ENCODE data around the gene ACOT2.
"Not testable (repeated sequence)": the region's sequence is repeated elsewhere in the genome, so short reads cannot be mapped to it uniquely, and the experiment has no call there.

Gene ACOT2, protein sequence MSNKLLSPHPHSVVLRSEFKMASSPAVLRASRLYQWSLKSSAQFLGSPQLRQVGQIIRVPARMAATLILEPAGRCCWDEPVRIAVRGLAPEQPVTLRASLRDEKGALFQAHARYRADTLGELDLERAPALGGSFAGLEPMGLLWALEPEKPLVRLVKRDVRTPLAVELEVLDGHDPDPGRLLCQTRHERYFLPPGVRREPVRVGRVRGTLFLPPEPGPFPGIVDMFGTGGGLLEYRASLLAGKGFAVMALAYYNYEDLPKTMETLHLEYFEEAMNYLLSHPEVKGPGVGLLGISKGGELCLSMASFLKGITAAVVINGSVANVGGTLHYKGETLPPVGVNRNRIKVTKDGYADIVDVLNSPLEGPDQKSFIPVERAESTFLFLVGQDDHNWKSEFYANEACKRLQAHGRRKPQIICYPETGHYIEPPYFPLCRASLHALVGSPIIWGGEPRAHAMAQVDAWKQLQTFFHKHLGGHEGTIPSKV

DNA sequence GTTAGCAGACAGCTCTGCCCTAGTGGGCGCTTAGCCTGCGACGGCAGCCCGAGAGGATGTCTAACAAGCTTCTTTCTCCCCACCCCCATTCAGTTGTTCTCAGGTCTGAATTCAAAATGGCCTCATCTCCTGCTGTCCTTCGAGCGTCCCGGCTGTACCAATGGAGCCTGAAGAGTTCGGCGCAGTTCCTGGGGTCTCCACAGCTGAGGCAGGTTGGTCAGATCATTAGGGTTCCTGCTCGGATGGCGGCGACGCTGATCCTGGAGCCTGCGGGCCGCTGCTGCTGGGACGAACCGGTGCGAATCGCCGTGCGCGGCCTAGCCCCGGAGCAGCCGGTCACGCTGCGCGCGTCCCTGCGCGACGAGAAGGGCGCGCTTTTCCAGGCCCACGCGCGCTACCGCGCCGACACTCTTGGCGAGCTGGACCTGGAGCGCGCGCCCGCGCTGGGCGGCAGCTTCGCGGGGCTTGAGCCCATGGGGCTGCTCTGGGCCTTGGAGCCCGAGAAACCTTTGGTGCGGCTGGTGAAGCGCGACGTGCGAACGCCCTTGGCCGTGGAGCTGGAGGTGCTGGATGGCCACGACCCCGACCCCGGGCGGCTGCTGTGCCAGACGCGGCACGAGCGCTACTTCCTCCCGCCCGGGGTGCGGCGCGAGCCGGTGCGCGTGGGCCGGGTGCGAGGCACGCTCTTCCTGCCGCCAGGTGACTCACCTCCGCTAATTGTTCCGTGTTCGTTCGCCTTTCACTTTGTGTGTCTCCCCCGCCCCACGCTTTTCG lies at the start of gene ACOT2:
Gene ACOT2, plus strand, starts transcription at position 29 of the 774 bp plus-strand sequence. Its CDS starts 28 bp downstream, at position 57.
- peak; percentile 90 for DNase-seq

DNA sequence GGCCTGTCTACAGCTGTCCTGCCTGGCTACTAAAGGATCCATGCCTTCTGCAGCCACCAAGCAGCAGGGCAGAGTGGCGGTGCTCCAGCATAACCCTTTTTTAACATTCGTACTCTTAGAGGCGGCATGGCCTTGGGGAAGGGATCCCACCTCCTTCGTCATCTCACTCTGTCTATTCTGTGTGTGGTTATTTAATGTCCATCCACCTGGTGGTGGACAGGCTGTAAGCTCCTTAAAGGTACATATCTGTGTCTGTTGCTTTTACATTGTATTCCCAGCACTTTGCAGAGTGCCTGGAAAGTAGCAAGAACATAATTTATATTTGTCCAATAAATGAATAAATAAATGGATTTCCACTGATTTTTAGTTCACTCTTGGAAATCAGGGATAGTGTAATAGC lies 47.8 kb upstream of the ACOT2 start:
- no peak for DNase-seq

DNA sequence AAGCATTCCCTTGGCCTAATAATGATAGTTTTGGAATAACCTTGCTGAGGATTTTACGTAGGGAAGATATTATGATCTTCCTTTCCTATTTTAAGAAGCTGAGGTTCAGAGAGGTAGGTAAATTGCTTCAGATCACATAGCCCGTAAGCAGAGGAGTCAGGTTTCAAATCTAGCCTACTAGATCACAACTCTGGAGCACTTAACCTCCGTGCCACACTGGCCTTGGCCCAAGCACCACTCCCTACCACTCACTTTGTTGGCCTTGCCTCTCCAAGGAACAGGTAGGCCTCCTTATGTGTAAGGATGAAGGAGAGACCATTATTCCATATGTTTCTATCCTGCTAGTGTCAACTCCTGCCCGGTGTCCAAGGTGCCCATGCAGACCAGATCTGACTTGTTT lies 44.5 kb upstream of the ACOT2 start:
- no peak for DNase-seq

DNA sequence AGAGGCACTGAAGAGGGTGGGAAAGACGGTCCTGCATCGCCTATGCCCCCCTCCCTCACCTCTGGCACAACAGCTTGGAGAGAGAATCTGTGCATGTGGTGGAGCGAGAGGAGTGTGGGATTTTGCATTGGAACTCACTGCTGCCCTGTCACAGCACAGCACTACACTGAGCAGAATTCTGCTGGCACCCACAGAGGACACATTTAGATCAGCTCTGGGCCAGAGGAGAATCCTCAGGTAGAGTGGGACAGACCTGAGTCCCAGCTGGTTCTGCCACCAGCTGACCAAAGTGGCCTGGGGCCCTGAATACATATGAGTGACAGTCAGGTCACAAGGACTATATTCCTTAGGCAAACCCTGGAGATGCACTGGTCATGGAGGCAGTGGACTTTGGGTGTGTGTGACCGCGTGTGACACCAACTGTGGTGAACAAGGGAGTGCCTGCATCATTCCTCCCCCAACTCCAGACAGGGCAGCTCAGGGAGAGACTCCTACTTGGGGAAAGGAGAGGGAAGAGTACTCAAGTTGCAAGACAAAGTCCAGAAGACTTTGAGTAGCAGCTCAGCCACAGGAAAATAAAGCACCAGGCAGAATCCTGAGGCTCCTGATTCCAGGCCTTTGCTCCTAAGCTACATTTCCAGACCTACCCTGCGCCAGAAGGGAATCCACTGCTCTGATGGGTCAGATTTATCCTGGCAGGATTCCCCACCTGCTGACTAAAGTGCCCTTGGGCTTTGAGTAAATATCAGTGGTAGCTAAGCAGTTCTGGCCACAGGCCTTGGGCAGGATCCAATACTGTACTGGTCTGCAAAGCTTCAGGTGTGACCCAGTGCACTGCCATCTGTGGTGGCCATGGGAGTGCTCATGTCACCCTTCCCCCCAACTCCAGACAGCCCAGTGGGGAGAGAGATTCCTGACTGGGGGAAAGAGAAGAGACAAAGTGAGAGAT lies 42.7 kb upstream of the ACOT2 start:
- no peak for DNase-seq

DNA sequence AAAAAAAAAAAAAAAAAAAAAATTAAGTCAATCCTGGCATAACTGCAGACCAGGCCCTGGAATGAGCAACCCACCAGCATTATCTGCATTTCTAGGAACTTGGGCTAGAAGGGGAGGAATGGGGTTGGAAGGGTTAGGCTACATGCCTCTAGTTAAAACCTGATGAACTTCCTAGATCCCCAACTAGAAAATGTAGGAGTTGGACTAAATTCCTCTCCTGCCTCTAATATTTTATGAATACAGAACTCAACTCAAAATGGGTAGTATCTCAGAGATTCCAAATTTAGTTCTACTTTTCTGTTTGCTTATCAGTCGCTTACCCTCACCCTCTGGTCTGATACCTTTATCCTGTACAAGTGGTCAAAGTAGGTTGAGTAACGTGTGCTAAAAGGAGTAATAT lies 39.7 kb upstream of the ACOT2 start:
- not testable (repeated sequence) for DNase-seq

DNA sequence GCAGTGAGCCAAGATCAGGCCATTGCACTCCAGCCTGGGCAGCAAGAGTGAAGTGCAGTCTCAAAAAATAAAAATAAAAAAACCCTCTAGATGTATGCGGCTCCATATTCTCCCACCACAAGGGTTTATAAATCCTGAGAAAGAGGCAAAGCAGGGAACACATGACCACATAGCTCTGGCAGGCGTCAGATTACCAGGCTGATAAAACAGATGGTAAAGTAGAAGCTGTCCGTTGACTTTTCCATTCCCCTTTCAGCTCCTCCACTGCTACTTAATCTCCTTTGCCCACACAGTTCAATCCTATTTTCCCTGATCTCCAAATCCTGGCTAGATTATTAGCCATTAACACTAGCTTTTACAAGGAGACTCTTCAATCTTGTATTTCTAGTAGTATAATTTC lies 37.0 kb upstream of the ACOT2 start:
- peak; percentile 9 for DNase-seq

DNA sequence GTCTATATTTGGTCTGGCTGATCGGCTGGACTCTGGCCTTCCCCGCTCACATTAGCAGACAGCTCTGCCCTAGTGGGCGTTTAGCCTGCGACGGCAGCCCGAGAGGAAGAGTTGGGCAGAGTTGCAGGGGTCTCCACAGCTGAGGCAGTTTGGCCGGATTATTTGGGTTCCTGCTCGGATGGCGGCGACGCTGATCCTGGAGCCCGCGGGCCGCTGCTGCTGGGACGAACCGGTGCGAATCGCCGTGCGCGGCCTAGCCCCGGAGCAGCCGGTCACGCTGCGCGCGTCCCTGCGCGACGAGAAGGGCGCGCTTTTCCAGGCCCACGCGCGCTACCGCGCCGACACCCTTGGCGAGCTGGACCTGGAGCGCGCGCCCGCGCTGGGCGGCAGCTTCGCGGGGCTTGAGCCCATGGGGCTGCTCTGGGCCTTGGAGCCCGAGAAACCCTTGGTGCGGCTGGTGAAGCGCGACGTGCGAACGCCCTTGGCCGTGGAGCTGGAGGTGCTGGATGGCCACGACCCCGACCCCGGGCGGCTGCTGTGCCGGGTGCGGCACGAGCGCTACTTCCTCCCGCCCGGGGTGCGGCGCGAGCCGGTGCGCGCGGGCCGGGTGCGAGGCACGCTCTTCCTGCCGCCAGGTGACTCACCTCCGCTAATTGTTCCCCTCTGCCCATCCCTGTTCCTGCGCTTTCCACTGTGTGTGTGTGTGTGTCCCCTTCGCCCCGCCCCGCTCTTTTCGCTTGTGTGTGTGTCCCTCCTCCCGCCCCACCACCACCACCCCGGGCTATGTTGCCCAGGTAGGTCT lies 31.6 kb upstream of the ACOT2 start:
- not testable (repeated sequence) for DNase-seq

DNA sequence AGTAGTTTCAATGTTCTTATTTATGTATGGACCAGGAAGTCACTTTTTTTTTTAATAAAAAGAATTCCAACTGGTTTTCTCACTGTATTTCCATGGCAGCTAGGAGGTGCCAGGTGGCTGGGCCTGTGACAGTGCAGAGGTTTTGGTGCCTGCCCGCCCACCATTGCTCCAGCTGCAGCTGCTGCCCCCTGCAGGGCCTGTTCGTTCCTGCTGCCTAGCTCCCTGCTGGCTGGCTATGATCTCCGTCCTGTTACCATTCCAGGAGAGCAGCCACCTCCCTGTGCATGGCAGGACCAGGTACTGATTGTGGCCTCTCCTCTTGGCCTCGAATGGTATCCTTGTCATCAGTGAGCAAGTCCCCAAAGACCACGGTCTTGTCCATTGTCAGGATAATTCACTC lies 30.0 kb upstream of the ACOT2 start:
- DNase-seq, result not testable (repeated sequence)

DNA sequence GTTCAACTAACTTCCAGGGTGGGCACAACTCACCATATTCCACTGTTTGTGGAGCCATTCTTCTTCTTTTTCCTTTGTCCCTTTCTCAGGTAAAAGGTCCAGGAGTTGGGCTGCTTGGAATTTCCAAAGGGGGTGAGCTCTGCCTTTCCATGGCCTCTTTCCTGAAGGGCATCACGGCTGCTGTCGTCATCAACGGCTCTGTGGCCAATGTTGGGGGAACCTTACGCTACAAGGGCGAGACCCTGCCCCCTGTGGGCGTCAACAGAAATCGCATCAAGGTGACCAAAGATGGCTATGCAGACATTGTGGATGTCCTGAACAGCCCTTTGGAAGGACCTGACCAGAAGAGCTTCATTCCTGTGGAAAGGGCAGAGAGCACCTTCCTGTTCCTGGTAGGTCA lies 26.1 kb upstream of the ACOT2 start:
- DNase-seq, result not testable (repeated sequence)

DNA sequence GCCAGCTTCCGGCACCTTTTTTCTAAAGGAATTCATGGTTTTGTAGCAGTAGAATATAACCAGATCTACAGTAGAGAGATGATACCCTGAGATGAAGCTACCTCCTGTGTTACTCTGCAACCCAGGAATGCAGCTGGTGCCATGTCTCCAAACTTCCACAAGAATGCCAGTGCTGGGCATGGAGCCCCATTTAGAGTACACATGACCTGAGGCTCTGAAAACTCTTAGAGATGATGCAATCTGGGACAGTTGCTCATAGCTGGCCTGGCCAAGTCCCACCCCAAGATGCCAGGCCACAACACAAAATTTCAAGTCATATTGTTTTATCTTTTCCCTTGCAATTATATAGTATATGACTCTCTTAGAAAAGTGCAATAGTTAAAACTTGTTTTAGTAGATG lies 23.7 kb upstream of the ACOT2 start:
- not testable (repeated sequence) for DNase-seq

DNA sequence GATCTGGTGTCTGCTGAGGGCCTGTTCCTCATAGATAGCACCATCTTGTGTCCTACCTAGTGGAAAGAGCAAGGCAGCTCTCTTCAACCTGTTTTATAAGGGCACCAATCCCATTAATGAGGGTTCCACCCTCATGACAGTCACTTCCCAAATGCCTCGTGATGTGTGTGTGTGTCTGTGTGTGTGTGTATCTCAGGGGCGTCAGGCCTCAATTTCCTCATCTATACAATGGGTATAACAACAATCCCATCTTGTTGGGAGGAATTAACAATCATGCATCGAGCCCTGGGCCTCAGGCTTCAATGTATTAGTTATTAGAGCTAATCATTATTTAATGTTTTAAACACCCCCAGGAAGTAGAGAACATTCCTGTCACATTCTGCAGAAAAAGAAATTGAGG lies 19.9 kb upstream of the ACOT2 start:
- not testable (repeated sequence) for DNase-seq

DNA sequence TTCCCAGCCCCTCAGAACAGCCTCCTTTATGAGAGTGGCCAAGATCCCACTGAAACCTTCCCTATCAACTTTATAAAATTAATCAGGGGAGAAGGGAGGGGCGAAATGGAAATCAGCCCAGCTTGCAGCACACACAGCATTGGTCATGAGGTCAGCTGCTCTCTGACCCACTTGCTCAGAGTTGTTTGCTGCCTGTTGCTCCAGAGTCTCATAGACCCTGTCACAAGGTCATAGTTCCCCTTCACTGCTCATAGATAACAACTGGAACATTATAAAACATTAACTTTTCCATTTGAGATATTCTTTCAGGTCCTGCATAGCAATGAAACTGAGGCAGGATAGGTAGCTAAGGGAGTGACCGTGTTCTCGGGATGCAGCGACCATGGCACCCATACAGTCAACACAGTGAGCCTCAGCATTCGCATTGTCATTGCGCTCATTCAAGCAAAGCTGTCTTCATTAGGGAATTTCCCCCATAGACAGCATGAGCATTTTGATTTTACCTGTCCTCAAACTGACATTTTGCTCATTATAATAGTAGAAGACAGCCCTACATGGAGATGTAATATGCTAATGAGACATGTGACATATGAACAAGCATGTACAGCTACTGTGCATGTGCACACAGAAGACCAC lies 19.0 kb upstream of the ACOT2 start:
- DNase-seq, result not testable (repeated sequence)

DNA sequence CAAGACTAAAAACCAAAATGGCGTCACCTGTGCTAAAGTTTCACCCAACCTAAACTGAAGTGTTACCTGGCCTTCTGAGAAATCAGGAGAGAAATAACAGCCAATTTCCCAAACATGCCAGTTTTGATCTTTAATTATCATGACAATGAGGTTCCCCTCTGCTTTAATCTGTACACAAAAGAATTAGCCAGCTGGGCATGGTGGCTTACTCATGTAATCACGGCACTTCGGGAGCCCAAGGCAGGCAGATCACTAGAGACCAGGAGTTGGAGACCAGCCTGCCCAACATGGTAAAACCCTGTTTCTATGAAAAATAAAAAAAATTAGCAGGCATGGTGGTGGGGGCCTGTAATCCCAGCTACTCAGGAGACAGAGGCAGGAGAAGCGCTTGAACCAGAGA lies 15.2 kb upstream of the ACOT2 start:
- DNase-seq, result no peak

DNA sequence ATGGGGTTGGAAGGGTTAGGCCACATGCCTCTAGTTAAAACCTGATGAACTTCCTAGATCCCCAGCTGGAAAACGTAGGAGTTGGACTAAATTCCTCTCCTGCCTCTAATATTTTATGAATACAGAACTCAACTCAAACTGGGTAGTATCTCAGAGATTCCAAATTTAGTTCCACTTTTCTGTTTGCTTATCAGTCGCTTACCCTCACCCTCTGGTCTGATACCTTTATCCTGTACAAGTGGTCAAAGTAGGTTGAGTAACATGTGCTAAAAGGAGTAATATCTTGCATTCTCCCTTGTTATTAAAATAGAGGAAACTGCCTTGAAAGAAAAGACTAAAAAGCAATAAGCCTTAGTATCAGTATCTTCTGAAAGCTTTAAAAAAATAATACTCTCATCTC lies 11.8 kb upstream of the ACOT2 start:
- DNase-seq, result not testable (repeated sequence)

DNA sequence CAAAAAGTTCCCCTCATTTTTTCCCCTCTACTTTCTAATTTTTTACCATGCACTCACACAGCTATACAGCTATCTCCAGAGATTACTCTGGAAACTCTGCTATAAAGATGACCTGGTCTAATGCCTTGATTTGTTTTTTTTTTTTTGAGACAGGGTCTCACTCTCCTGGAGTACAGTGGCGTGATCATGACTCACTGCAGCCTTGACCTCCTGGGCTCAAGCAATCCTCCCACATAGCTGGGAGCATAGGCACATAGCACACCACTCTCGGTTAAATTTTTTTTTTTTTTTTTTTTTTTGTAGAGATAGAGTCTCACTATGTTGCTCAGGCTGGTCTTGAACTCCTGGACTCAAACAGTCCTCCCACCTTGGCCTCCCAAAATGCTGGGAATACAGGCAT lies 10.8 kb upstream of the ACOT2 start:
- not testable (repeated sequence) for DNase-seq

DNA sequence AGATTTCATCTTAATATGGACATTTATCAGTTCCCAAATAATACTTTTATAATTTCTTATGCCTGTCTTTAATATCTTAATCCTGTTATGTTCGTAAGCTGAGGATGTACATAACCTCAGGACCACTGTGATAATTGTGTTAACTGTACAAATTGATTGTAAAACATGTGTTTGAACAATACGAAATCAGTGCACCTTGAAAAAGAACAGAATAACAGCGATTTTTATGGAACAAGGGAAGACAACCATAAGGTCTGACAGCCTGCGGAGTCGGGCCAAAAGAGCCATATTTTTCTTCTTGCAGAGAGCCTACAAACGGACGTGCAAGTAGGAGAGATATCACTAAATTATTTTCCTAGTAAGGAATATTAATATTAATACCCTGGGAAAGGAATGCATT lies 6.8 kb upstream of the ACOT2 start:
- not testable (repeated sequence) for DNase-seq

DNA sequence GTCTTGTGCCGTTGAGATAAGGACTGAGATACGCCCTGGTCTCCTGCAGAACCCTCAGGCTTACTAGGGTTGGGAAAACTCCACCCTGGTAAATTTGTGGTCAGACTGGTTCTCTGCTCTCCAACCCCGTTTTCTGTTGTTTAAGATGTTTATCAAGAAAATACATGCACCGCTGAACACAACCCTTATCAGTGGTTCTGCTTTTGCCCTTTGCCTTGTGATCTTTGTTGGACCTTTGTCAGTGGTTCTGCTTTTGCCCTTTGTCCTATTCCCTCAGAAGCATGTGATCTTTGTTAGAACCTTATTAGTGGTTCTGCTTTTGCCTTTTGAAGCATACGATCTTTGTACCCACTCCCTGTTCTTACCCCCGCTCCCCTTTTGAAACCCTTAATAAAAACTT lies 6.3 kb upstream of the ACOT2 start:
- DNase-seq, result not testable (repeated sequence)

DNA sequence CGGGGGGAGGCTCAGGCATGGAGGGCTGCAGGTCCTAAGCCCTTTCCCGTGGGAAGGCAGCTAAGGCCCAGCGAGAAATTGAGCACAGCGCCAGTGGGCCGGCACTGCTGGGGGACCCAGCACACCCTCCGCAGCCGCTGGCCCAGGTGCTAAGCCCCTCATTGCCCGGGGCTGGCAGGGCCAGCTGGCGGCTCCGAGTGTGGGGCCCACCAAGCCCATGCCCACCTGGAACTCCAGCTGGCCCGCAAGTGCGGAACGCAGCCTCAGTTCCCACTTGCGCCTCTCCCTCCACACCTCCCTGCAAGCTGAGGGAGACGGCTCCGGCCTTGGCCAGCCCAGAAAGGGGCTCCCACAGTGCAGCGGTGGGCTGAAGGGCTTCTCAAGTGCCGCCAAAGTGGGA lies 2.6 kb upstream of the ACOT2 start:
- DNase-seq, result not testable (repeated sequence)

DNA sequence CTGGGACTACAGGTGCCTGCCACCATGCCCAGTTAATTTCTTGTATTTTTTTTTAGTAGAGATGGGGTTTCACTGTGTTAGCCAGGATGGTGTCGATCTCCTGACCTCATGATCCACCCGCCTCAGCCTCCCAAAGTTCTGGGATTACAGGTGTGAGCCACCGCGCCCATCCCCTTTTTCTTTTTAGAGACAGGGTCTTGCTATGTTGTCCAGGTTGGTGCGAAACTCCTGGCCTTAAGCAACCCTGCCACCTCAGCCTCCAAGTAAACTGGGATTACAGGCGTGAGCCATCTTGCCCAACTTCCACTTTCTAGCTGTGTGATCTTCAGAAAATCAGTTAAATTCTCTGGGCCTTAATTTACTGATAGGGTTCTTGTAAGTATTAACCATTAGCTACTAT lies 2.1 kb upstream of the ACOT2 start:
- not testable (repeated sequence) for DNase-seq

DNA sequence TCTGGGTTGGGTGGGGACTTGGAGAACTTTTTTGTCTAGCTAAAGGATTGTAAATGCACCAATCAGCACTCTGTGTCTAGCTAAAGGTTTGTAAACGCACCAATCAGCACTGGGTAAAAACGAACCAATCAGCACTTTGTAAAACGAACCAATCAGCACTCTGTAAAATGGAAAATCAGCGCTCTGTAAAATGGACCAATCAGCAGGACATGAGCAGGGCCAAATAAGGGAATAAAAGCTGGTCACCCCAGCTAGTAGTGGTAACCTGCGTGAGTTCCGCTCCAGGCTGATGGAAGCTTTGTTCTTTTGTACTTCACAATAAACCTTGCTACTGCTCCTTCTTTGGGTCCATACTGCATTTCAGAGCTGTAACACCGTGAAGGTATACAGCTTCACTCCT lies 1.7 kb upstream of the ACOT2 start:
- DNase-seq, result no peak

Measured in HCEC 1CT (cell line).